HG03439 (cell line): ENCODE measurements around the gene UCN.

Experiments
- ATAC-seq: cut with Tn5 transposase; IDR thresholded peaks from one replicate; pipeline ENCODE4 v1.9.1; 2021; ENCODE audit warnings: mild to moderate bottlenecking, moderate library complexity; ENCODE audit not compliant: unreplicated experiment

UCN gene

DNA sequence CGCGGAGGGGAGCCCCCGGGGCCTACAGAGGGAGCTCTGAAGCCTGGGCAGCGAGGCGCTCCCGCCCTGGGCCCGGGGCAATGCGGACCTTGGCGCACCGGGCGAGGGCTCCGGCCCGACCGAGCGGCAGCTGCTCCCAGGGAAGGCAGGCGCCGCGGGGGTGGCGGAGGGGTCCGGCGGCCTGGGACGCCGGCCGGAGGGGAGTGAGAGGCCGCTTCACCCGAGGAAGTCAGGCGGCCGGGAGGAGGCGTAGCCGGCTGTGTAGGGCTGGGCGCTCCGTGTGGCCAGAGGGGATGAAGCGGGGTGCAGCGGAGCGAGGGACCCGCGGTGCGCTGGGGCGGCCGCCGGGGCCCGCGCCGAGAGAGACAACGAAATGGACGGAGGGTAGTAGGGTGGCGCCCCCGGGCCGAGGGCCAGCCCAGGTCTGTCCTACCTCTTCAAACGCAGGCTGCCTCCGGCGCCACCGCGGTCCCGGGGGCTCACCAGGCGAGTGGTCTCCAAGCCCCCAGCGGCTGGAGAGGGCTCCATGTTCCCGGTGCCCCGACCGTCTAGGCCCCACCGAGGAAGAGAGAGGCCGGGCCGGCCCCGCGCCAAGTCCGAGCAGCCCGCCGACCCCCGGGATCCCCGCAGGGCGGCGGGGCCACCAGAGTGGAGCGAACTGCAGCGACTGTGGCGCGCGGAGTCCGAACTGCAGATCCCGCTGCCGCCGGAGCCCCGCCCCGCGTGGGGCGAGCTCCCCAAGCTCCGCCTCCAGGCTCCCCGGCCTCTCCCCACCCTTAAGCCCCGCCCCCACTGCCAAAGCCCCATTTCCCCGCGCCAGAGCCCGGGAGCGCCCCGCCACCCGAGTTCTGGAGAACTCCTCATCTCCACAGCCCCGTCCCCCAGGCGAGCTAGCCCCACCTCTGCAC, 45.6 kb downstream of the UCN start, which contains the start of gene SLC30A3:
TSS of gene SLC30A3 (minus strand) at position 669 of the 908 bp plus-strand sequence. CDS start at position 528, 141 bp downstream.
- ATAC-seq, result no peak

DNA sequence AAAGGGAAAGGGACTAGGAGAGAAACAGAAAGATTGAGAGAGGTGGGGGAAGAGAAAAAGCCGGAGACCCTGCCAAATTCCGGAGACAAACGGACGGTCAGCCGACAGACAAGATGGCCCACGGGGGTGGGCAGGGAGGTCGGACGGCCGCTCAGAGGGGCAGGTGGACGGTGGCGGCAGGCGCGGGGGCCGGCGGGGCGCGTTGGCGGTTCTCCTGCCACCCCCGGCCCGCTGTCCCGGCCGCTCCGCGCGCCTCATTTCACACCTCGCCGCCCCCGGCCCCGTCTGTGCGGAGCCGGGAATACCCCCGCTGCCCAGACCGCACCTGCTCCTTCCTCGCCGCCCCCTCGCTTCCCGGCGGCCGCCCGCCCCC, 46.3 kb downstream of the UCN start:
- no peak for ATAC-seq

DNA sequence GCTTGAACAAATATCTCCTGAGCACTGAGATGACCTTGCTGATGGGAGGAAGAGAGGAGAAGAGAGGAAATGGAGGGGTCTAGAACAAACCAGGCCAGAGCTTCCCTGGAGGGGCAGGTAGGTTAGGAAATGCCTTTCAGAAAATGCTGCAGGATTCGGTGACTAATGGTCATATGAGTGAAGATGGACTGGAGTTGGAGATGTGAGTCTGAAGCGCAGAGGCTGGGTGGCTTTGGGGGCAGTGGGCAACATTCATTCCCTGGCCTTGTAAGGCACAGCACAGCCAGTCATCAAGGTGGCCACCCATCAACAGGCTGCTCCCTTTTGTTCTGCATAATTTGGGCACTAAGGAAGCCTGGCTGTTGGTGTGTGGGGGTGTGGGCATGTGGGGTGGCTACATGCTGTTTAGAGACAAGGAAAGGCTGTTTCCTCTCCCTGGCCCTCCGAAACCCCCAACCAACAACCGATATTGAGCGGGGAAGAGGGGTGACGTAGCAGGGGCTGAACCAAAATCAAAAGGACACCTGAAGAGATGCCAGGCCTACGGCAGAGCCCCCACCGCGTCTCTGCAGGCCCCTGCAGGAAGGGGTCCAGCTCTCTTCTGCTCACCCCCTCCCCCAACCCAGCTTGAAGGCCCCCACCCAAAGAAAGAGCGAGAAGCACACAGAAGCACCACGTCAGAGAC, 46.9 kb downstream of the UCN start:
- ATAC-seq, result no peak

DNA sequence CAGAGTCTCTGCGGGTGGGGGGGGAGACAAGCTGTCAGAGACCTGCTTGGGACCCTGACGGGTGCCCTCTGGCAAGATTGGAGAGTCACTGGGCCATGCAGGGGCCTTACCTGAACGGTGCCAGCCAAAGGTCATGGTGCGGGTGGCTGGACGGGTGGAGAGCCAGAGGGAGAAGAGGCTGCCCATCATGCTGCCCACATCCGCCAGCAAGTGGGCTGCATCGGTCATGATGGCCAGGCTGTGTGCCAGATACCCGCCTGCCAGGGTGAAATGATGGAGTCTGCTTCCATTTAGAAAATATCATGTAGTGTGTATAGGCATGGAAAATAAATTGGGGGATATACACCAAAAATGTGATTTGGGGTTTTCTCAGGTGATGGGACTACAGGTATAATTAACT, 50.2 kb downstream of the UCN start:
- no peak for ATAC-seq
